ENCODE measurements around the gene FIGN. TPM values are rescaled to one million over a fixed set of nuclear protein-coding genes. Genes with fewer than 3 reads are reported as not detected.

The FIGN gene
- total and polyA plus RNA-seq, 2 of the 8 experiments (the other 6 are each of a cell fraction or from before 2014, with no cell fraction given), result 5.0 to 22.8 TPM

DNA sequence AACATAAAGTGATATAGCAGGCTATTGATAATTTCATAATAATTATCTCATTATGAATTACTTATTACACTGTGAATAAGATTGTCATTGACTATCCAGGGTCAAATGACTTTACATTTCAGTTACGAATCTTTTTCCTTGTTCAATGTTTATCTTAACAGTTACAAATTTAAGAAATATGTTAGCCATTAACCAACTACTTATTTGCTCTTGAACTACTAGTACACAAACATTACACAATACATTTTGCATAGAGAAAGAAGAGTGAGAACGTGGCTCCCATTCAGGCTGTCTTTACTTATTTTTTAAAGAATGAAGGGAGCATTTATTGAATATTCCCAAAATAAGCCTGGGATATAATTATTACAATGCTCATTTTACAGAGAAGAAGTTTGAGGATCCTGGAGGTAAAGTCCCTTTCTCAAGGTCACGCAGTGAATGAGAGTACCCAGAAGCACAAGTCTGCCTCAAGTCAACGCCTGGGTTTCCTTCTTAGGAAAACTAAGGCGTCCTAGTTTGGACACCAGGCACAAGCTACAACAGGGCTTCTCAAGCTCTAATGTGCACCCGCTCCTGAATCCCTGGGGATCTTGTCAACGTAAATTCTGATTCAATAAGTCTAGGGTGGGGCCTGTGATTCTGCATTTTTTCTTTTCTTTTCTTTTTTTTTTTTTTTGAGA, 164.2 kb downstream of the FIGN start (continued):
- TF ChIP-seq, protein P1, sequence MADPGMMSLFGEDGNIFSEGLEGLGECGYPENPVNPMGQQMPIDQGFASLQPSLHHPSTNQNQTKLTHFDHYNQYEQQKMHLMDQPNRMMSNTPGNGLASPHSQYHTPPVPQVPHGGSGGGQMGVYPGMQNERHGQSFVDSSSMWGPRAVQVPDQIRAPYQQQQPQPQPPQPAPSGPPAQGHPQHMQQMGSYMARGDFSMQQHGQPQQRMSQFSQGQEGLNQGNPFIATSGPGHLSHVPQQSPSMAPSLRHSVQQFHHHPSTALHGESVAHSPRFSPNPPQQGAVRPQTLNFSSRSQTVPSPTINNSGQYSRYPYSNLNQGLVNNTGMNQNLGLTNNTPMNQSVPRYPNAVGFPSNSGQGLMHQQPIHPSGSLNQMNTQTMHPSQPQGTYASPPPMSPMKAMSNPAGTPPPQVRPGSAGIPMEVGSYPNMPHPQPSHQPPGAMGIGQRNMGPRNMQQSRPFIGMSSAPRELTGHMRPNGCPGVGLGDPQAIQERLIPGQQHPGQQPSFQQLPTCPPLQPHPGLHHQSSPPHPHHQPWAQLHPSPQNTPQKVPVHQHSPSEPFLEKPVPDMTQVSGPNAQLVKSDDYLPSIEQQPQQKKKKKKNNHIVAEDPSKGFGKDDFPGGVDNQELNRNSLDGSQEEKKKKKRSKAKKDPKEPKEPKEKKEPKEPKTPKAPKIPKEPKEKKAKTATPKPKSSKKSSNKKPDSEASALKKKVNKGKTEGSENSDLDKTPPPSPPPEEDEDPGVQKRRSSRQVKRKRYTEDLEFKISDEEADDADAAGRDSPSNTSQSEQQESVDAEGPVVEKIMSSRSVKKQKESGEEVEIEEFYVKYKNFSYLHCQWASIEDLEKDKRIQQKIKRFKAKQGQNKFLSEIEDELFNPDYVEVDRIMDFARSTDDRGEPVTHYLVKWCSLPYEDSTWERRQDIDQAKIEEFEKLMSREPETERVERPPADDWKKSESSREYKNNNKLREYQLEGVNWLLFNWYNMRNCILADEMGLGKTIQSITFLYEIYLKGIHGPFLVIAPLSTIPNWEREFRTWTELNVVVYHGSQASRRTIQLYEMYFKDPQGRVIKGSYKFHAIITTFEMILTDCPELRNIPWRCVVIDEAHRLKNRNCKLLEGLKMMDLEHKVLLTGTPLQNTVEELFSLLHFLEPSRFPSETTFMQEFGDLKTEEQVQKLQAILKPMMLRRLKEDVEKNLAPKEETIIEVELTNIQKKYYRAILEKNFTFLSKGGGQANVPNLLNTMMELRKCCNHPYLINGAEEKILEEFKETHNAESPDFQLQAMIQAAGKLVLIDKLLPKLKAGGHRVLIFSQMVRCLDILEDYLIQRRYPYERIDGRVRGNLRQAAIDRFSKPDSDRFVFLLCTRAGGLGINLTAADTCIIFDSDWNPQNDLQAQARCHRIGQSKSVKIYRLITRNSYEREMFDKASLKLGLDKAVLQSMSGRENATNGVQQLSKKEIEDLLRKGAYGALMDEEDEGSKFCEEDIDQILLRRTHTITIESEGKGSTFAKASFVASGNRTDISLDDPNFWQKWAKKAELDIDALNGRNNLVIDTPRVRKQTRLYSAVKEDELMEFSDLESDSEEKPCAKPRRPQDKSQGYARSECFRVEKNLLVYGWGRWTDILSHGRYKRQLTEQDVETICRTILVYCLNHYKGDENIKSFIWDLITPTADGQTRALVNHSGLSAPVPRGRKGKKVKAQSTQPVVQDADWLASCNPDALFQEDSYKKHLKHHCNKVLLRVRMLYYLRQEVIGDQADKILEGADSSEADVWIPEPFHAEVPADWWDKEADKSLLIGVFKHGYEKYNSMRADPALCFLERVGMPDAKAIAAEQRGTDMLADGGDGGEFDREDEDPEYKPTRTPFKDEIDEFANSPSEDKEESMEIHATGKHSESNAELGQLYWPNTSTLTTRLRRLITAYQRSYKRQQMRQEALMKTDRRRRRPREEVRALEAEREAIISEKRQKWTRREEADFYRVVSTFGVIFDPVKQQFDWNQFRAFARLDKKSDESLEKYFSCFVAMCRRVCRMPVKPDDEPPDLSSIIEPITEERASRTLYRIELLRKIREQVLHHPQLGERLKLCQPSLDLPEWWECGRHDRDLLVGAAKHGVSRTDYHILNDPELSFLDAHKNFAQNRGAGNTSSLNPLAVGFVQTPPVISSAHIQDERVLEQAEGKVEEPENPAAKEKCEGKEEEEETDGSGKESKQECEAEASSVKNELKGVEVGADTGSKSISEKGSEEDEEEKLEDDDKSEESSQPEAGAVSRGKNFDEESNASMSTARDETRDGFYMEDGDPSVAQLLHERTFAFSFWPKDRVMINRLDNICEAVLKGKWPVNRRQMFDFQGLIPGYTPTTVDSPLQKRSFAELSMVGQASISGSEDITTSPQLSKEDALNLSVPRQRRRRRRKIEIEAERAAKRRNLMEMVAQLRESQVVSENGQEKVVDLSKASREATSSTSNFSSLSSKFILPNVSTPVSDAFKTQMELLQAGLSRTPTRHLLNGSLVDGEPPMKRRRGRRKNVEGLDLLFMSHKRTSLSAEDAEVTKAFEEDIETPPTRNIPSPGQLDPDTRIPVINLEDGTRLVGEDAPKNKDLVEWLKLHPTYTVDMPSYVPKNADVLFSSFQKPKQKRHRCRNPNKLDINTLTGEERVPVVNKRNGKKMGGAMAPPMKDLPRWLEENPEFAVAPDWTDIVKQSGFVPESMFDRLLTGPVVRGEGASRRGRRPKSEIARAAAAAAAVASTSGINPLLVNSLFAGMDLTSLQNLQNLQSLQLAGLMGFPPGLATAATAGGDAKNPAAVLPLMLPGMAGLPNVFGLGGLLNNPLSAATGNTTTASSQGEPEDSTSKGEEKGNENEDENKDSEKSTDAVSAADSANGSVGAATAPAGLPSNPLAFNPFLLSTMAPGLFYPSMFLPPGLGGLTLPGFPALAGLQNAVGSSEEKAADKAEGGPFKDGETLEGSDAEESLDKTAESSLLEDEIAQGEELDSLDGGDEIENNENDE (IDR thresholded peaks at IDR 0.05; ENCODE audit: insufficient replicate concordance, low read length), result no peak
- TF ChIP-seq MAFK (IDR thresholded peaks at IDR 0.05; ENCODE audit: low read depth, low read length) (no peak), YY1 (IDR thresholded peaks at IDR 0.05; ENCODE audit: low read depth, low read length) (no peak), ZNF274 (IDR thresholded peaks at IDR 0.05; ENCODE audit: borderline replicate concordance, extremely low read depth, low read length) (no peak), EZH2 (IDR thresholded peaks at IDR 0.05; ENCODE audit: low read depth, low read length, severe bottlenecking) (no peak), GABPA (IDR thresholded peaks at IDR 0.05; ENCODE audit: borderline replicate concordance, insufficient read depth, low read length) (no peak)
- TF ChIP-seq, protein P2, sequence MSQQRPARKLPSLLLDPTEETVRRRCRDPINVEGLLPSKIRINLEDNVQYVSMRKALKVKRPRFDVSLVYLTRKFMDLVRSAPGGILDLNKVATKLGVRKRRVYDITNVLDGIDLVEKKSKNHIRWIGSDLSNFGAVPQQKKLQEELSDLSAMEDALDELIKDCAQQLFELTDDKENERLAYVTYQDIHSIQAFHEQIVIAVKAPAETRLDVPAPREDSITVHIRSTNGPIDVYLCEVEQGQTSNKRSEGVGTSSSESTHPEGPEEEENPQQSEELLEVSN (IDR thresholded peaks at IDR 0.05), result no peak
- TF ChIP-seq, protein P3, sequence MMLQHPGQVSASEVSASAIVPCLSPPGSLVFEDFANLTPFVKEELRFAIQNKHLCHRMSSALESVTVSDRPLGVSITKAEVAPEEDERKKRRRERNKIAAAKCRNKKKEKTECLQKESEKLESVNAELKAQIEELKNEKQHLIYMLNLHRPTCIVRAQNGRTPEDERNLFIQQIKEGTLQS (IDR thresholded peaks at IDR 0.05; ENCODE audit: insufficient read depth, low read depth, low read length), result no peak

All from H1 (cell line).